Stimulated activated CD4-positive, alpha-beta T cell treated with anti-CD3 and anti-CD28 coated beads, Interleukin-12 subunit alpha, Interleukin-12 subunit beta, amount 100 ng/mL, for 24 hours (primary cell): ENCODE results near the gene FAM3D.

Source experiments
- DNase-seq, 2 experiments: peaks; one replicate each; pipeline ENCODE4 v3.0.0-alpha.2; 2020; ENCODE audit warnings: low read depth in 2 of 2

FAM3D gene

DNA sequence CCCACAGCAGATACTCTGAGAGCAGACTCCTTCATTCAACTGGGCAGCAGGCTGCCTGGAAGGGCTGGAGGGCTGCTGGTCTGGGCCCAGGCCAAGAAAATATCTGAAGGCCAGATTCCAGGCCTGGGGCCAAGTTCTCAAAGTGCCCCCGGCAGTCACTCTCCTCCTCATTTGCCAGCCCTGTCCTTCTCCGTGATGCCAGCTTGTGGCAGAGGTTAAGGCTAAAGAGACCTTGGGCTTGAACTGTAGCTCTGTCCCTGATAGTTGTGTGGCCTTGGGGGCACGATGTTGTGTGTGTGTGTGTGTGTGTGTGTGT is 39.0 kb downstream of the FAM3D start:
- DNase-seq = no peak

DNA sequence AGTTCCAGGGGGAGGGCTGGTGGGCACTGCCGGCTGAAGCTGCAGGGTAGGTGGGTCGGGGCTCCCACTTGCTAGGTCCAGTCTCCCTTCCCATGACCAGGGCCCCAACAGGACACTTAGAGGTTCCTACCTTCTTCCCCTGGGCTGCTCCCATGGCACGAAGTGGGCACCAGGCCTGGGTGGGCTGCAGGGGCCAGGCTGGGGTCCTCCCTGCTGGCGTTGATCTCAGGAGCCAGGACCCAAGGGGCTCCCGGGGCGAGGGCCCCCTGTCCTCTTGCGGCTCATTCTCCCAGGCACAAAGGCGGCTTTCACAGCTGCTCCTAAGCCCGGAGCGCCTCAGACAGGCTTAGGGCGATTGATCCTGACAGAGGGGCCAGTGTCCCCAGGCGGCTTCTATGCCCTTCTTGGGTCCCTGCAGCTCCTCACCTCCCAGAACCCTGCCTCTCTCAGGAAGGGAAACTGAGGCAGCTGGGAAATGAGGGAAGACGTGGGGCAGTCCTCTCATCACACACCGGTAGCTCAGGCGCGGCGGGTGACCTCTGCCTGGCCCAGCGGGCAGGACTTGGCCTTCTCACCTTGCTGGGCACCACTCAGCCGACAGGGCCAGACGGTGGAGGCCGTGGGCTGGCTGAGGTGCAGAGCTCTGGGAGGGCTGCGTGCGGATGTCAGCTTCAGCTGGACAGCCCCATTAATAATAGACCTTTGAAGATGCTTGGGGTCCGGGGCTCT is 39.6 kb downstream of the FAM3D start:
- no peak for DNase-seq

DNA sequence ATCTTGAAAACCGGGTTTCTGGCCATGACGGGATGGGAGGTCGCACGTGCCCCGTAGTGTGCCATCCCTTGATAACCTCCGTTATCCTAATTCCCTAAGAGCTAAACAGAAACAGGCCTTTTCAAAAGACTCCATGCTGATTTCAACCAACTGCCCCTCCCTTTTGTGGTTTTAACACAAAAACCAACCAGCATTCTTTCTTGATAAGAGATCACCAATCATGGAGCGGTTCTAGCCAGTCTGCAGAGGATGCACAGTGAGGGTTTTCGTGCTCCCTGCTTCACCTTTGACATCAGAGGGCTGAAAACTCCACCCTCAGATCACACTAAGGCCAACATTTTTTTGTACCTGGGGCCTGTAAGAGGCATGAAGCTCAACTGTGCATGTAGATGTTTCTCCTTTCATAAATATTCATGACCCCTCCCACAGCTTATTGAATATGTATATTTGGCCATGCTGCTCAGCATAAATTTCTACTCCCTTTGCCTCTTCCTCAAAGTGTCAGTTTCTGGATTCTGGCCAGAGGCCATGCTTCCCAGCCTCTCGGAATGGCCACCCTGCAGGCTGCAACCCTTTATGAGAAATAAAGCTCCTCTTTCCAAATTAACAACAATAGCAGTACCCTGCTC is 41.3 kb downstream of the FAM3D start:
- DNase-seq = no peak

DNA sequence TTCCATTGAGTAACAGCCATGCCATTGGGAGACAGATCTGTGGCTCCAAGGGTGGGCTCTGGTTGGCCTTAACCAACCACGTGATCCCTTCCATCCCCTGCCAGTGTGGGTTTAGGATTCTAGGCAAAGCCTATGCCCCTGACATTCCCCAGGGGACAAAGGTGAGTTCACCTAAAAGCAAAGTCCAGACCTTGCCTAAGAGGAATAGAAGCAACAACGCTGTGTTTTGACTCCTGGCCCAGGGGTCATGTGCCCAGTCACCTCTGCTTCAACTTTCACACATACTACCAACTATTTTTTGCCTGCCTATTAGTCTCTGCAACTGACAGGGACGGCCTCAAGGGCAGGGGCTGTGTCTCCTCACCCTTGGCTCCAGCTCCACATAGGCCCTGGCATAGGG is 42.0 kb downstream of the FAM3D start:
- no peak for DNase-seq

DNA sequence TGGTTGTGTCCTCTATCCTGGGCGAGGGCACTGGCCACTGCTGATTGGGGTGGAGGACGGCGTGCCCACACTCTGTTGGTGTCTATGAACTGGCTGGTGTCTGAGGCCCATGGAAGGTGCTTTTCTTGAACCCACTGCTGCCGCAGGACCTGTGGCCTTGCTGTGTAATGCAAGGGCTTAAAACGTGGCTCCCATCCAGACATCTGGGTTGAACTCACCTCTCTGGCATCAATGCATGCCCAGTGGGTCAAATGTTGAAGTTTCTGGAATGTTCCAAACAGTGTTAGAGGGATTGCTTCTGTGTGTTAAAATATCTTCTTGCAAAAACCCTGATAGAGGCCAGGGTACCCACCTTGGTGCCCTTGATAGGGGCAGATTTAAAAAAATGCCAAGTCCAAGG is 42.6 kb downstream of the FAM3D start:
- no peak for DNase-seq

DNA sequence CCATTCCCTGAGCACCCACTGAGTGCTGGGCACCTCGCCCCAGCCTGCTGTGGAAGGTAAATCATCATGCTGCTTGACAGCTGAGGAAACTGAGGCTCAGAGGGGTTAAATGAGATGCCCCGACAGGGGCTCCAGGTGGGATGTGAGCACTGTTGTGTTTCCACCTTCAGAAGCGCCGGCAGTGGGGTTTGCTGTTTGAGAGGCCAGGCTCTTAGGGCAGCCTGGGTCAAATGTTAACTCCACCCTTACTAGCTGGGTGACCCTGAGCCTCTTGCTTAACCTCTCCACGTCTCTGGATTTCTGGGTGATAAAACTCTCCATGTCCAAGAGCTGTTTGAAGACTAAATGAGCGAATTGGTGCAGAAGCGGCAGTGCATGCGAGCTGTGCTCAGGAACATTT is 43.1 kb downstream of the FAM3D start:
- DNase-seq = no peak

DNA sequence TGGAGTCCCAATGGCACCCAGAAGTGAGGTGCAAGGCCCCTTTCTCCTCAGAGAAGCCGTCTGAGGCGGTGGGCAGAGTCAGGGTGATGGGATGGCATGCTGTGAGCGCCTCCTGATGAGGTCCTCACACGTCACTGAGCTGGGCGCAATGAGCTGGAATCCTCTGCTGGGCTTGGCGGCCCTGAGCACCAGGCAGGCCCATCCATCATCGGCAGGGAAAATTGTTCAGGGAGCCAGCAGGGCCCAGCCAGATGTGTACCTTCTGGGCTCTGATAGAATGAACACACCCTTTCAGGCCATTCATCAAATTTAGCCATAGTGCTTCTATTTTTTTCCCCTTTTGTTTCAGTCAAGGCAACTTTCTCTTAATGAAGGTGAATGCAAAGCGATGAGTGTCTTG is 43.7 kb downstream of the FAM3D start:
- no peak for DNase-seq

DNA sequence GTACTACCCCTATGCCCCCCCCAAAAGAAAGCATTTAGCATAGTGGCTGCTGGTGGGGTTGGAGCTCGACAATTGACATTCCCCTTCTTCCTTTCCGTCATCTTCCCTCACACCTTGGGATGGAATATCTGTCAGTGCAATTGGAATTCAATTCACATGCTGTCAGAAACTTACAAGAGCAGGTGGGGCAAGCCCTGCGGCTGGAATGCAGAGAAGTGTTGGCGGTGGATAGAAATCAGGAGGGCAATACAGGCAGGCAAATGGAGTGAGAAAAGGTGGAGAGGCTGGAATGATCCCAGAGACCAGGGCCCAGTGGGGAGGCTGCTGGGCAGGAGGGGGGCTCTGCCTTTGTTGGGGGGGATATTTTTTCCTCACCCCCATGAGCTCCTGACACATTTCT is 44.1 kb downstream of the FAM3D start:
- no peak for DNase-seq

DNA sequence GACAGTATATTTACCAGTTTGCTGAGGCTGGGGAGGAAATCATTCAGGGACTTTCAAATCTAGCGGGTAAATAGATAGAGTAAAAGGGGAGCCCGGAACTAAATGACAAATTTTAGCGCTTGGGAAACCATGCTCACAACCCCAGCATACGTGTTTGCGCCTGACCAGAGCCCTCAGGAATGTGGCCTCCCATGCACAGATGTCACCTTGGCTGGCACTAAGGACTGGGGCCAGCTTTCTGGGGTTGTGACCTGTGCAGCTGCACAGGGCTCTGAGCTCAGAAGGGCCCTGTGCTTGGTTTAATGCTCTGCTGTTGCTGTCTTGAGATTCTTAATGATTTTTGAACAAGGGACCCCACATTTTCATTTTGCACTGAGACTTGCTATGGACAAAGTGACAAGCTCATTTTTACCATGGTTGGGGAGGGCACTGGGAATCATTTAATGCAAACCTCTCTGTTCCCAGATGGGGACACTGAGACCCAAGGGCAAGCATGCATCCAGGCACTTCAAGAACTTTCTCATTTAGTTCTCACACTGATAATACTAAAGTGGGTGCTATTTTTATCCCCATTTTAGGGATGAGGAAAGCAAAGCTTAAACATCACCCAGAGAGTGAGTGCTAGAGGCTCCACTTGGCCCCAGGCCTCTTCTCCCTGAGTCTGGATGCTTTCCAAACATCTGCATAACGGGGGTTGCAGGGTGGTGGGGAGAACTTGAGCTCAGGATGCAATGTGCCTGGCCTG is 45.3 kb downstream of the FAM3D start:
- DNase-seq = no peak

DNA sequence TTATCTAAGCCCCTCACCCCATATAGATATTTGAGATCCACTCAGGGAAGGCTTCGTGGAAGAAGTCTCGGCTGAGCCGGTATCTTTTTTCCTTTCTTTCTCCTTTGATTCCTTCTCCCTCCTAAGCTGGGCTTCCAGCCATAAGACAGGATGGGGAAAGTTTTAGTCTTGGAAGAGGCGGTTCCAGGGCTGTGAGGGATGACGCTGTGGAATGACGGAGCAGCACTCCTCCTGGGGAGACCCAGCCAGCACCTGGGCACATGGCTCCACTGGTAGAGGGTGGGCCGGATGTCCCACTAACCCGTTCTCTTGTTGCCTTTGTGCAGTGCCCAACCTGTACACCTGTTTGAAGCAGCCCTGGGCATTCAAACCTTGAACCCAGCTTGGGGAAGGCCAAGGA is 46.2 kb downstream of the FAM3D start:
- no peak for DNase-seq

DNA sequence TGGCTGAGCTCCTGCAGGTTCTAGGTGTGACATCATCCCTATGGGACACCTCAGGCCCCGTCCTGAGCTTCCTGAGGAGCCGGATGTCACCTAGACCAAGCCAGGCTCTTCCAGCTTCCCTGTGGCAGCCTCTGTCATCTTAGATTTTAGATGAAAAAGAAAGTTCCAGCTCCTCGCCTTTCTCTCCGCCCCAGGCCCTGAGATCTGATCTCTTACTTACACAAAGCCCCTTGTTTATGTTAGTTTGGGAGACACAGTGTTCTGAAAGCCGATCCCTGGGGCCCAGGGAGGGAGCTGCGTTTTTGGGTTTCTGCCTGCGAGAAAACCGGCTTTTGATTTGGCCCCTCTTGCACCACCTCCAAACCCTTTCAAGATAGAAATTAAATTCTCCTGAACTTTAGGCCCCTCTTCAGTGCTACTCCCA is 49.2 kb downstream of the FAM3D start:
- no peak for DNase-seq

DNA sequence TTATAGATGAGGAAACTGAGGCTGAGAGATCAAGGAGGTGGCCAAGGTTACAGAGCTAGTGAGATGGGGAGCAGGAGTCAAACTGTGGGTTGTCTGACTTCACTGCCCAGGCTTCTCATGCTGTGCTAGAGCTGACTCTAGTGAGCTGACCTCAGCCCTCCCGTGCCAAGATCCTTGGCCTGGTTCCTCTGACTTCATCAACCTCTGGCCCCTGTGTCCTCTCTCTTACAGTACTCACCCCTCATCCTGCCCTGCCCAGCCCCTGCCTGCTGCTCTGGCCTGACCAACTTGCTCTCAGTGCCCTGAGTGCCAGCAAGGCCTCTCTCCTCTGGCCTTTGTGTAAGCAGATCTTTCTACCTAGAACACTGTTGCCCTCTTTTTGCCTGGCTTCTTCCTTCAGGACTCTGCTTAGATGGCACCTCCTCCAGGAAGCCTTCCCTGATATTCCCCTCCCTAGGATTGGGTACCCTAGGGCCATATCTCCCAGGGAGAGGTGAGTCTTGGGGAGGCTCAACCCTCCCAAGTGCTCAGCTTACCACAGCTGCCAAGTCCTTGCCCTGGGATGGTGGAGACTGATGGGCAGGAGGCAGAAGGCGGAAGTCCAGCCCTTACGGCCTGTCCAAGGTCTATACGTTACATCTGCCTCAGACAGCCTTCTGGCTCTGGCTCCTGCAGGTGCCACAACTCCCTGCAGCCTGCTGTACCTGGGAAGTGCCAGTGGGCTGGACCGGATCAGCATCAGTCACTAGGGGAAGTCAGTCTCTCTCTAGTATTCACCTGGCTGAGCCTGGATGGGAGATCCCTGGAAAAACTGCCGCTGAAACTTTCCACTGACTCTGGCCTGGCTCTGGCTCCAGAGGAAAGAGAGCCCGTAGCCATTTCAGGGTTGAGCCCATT is 53.1 kb downstream of the FAM3D start:
- DNase-seq = no peak

DNA sequence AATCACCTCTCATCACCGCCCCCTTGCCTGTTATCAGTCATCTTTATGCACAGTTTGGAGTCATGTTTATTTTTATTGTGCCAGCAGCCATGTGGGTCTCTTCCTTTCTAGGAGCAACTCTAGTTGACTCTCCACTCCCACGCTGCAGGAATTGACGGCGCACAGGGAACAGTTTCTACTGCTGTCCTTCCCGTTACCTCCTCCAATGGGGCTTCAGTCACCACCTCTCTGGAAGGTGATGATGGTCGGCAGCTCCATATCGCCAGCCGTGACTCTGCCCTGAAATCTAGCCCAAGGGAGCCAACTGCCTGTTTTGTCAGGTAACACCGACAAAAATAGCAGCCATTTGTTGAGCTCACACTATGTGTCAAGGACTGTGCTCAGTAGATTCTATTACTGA is 53.7 kb downstream of the FAM3D start:
- DNase-seq = no peak

DNA sequence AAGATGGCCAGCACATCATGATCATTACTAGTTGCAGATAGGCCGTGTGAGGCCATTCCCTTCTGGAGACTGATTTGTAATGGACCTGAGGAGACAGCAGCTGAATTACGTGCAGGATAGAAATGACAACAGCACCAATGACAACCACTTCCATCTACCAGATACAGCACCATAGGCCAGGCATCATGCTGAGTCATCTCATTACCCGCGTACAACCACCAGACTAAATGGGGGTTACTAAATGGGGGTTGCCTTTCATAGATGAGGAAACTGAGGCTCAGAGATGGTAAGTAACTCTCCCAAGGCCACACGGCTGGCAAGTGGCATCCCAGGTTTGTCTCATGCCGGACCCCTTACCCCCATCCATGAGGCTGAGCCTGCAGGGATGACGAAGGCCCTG is 56.6 kb downstream of the FAM3D start:
- no peak for DNase-seq

DNA sequence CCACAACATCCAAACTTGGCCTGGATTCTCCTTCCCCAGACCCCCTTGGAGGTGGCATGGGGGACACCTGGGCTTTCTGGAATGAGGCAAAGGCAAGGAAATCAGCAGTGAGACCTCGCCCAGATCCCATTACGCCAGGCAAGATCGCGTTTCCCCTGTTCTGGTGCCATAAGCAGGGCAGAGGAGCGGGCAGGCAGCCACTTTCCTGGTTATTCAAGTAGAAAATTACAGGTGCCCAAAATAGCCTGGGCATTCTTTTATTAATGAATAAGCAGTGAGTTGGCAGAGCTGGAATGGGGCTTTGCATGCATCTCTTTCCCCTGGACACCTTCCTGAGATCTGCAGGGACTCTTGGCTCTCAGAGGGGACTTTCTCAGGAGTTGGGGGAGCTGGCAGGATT is 57.9 kb downstream of the FAM3D start:
- no peak for DNase-seq

DNA sequence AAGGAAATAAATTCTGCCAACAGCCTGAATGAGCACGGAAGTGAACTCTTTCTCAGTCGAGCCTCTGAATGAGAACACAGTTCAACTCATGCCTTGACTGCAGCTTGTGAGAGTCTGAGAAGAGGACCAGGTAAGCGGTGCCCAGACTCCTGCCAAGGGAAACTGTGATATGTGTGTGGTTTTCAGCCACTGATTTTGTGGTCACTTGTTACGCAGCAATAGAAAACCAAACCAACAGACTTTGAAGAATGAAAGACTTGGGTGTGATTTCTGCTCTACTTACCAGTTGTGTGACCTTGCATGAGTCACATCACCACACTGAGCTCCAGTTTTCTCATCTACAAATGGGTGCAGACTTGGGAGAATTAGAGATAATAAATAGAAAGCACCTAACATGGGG is 58.8 kb downstream of the FAM3D start:
- no peak for DNase-seq

DNA sequence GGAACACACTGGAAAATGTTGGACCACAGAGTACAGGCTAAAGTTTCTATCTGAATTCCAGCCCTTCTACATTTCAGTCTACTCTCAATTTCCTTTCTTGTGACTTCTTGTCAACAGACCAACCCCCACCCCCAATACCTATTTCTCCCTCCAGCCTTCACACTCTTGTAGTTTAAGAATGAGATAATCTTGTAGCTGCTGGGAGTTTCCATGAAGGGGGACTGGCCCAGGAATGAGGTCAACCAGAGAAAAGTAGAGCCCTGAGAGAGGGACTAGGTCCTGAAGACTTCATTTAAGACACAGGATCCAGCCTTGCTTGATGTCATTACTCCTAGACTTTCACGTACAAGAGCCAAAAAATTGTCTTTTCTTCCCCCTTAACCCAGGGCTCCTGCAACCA is 59.9 kb downstream of the FAM3D start:
- no peak for DNase-seq

DNA sequence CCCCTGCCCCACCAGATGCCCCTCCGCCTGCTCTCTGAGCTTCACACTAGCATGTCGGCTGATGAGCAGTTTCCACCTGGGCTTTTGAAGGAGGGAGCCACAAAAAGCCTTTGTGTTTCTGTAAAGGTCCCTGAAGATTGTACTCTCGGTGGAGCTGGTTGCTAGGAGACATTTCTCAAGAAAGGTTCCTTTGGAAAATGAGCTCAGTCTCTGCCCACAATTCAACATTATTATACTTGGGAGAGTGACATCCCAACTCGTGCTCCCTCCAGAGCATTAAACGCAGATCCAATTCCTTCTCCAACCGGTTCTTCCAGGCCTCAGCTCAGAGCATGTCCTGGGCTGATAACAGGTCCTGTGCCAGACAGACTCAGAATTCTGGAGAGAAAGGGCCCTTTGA is 62.5 kb downstream of the FAM3D start:
- no peak for DNase-seq

DNA sequence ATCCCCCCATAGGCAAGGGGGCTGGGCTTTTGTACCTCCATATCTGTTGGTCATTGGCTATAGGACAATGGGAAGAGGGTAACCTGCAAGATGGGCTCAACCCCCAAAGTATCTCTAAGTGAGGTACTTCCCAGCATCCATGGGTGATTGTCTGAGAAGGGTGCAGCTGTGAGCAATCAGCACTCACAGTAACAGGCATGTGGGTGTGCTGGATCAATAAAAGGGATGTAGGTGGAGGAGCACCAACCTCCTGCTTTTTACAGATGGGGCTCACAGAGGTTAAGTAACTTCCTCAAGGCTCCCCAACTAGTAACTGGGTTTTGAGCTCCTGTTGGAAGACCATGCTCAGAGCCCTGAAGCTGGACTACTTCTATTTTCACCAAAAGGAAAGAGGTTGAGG is 63.0 kb downstream of the FAM3D start:
- no peak for DNase-seq

DNA sequence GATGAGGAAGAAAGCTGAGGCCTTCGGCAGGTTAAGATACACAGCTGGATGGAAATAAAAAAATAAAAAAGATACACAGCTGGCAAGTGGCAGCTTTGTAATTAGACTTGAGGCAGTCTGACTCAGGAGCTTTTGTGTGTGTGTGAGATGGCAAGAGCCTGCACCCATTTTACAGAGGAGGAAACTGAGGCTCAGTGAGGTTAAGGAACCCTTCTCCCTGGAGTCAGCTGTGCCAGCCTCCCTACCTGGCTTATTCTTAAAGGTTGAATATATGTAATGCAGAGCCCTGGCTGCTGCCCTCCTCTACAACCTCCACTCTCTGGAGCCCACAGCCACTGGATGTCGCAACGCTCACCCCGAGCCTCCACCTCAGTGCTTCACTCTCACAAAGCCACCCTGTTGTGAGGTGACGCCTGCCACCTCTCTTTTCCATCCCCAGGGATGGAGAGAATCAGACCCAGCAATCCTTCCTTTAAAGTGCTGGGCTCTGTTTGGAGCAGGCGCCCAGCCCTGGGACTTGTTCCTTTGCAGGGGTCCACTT is 68.7 kb downstream of the FAM3D start:
- no peak for DNase-seq

DNA sequence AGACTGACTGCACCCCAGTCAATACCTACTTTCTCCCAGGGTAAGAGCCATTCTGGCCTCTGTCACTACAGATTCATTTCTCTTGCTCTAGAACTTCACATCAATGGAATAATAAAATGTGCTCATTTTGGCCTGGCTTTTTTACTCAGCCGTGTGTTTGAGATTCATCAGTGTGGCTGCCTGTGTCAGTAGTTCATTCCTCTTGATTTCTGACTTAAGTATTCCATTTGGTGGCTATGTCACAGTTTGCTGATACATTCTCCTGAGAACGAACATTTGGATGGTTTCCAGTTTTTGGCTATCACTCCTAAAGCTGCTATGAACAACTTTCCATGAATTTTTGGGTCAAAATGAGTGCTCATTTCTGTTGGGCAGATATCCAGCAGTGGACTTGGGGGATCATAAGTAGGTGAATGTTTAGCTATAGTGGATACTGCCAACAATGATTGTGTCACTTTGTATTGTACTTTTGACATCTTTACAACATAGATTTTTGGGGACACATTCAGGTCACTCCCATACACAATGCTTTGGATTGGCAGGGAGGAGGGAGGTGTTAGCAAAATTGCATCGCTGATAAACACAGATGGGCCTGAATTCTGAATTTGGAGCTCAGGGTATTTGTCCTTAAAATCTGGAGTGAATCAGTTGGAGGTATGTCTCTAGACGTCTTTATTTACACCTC is 69.6 kb downstream of the FAM3D start:
- no peak for DNase-seq
